Measurements from ENCODE around the gene ZSCAN30. TPM values are rescaled to one million over a fixed set of nuclear protein-coding genes. Genes with fewer than 3 reads are reported as not detected.
A peak's percentile ranks its signal among the peaks of the same experiment; 100 is the strongest.

Gene ZSCAN30
- total RNA-seq, 3 donors from 2014 or later = 9.7 to 14.9 (median 14.3) TPM

- Histone ChIP-seq H3K4me3 (no peak overlapping the region), H3K4me1 (ENCODE audit: low read depth) (no peaks in the 10 kb centered on the region), H3K36me3 (ENCODE audit: low read depth) (no peaks in the 10 kb centered on the region), H3K9me3 (no peaks in the 10 kb centered on the region)
- intact Hi-C loops (cut with DNase I, micrococcal nuclease) = no loop called here
- TF ChIP-seq CTCF (IDR thresholded peaks at IDR 0.05) = no peak
- ATAC-seq (peak; percentile 45), DNase-seq (no peak)
Measured at GRCh38 chr18:35322486-35323458, 32.7 kb upstream of the ZSCAN30 start.

GRCh38 chr18:35311496-35311895 is 21.5 kb upstream of the ZSCAN30 start:
- H3K36me3 ChIP-seq (ENCODE audit: low read depth) = no peaks in the 10 kb centered on the region
- peaks cover 67% of the 10 kb centered on the region for H3K9me3 ChIP-seq
- no peak for TF ChIP-seq CTCF (IDR thresholded peaks at IDR 0.05)
- H3K4me1 ChIP-seq (ENCODE audit: low read depth) = no peaks in the 10 kb centered on the region
- intact Hi-C loops (cut with DNase I, micrococcal nuclease) = no loop called here
- ATAC-seq (no peak), DNase-seq (no peak)
- H3K4me3 ChIP-seq = no peak overlapping the region

GRCh38 chr18:35306588-35307250 is 16.7 kb upstream of the ZSCAN30 start:
- Histone ChIP-seq H3K4me3 (no peak overlapping the region), H3K36me3 (ENCODE audit: low read depth) (no peaks in the 10 kb centered on the region), H3K4me1 (ENCODE audit: low read depth) (no peaks in the 10 kb centered on the region), H3K9me3 (peaks cover 98% of the 10 kb centered on the region)
- no peak for TF ChIP-seq CTCF (IDR thresholded peaks at IDR 0.05)
- DNase-seq (no peak), ATAC-seq (no peak)
- intact Hi-C loops (cut with DNase I, micrococcal nuclease) = no loop called here

GRCh38 chr18:35303610-35304009 is 13.6 kb upstream of the ZSCAN30 start:
- DNase-seq = no peak
- intact Hi-C loops (cut with DNase I, micrococcal nuclease) = no loop called here
- Histone ChIP-seq H3K4me3 (no peak overlapping the region), H3K4me1 (ENCODE audit: low read depth) (no peaks in the 10 kb centered on the region), H3K36me3 (ENCODE audit: low read depth) (no peaks in the 10 kb centered on the region), H3K9me3 (peaks cover 85% of the 10 kb centered on the region)
- no peak for ATAC-seq
- no peak for TF ChIP-seq CTCF (IDR thresholded peaks at IDR 0.05)

- ATAC-seq = no peak
- Histone ChIP-seq H3K9me3 (peaks cover 13% of the 10 kb centered on the region), H3K4me3 (no peak overlapping the region), H3K4me1 (ENCODE audit: low read depth) (peaks cover 2% of the 10 kb centered on the region), H3K36me3 (ENCODE audit: low read depth) (no peaks in the 10 kb centered on the region)
- TF ChIP-seq CTCF (IDR thresholded peaks at IDR 0.05) = no peak
- intact Hi-C loops (cut with DNase I, micrococcal nuclease) = no loop called here
- no peak for DNase-seq
Measured at GRCh38 chr18:35296060-35296459, 6.0 kb upstream of the ZSCAN30 start.

All from mucosa of descending colon (tissue), 3 donors.